ENCODE results near the gene FALEC. TPM values are rescaled to one million over a fixed set of nuclear protein-coding genes. Genes with fewer than 3 reads are reported as not detected.

FALEC gene
- polyA plus RNA-seq, 2 of the 4 experiments (the other 2 are of a cell fraction) = 0.36 to 0.80 TPM

DNA sequence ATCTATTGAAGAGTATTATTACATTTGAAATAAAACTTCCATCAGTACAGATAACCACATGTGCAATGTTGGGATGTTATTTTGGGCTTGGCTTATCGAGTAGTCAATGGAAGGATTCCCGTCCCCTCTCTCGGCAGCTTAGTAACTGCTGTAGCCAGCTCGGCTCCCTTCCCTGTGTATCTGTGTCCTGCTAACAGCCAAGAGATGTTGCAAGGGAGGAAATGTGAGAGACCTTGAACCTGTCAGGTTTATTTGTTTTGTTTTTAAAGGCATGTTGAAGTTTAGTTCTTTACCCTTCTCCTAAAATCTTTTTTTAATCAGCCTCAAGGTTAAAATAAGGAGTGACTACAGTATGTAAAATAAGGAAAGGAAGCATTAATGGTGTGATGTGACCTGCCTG, 41.9 kb upstream of the FALEC start:
- FAIRE-seq = no peak
- no peak overlapping the region for H3K4me2 ChIP-seq
- no peaks in the 10 kb centered on the region for H3K9me3 ChIP-seq
- no peak for ATAC-seq
- no peak overlapping the region for H3K4me3 ChIP-seq
- no peak for TF ChIP-seq MAZ (IDR thresholded peaks at IDR 0.05; ENCODE audit: borderline replicate concordance, low read depth, low read length)
- TF ChIP-seq FOSB (CRISPR knock-in tag; IDR thresholded peaks at IDR 0.05) = no peak
- TF ChIP-seq MYC (IDR thresholded peaks at IDR 0.05; ENCODE audit: borderline replicate concordance, low read length) = no peak
- no peak for TF ChIP-seq NR3C1 (IDR thresholded peaks at IDR 0.05)
- TF ChIP-seq TFCP2L1 (CRISPR knock-in tag; IDR thresholded peaks at IDR 0.05) = no peak
- TF ChIP-seq CHD4 (IDR thresholded peaks at IDR 0.05; ENCODE audit: borderline replicate concordance) = no peak
- TF ChIP-seq, protein P1, sequence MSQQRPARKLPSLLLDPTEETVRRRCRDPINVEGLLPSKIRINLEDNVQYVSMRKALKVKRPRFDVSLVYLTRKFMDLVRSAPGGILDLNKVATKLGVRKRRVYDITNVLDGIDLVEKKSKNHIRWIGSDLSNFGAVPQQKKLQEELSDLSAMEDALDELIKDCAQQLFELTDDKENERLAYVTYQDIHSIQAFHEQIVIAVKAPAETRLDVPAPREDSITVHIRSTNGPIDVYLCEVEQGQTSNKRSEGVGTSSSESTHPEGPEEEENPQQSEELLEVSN (IDR thresholded peaks at IDR 0.05; ENCODE audit: borderline replicate concordance, low read depth) = no peak
- WGBS (ENCODE audit: missing lambda C conversion rate) = 81% methylated on average over 4 of the region's 4 CpGs
- no peak for DNase-seq (ENCODE audit: low read depth in 1 of 2, low spot score in 1 of 2)
- ChIA-PET POLR2A (interaction anchor here (0.5 kb wide), 1 partner anchor 43 kb away, joined by 3 read pairs; no protein-coding TSS in a partner anchor), CTCF (interaction anchor here (0.8 kb wide), 1 partner anchor 9 kb away, joined by 3 read pairs; no protein-coding TSS in a partner anchor)
- H3K4me1 ChIP-seq = peaks cover 13% of the 10 kb centered on the region; the same call in 2 of the 3 replicates
- no peak overlapping the region for H3K27ac ChIP-seq

DNA sequence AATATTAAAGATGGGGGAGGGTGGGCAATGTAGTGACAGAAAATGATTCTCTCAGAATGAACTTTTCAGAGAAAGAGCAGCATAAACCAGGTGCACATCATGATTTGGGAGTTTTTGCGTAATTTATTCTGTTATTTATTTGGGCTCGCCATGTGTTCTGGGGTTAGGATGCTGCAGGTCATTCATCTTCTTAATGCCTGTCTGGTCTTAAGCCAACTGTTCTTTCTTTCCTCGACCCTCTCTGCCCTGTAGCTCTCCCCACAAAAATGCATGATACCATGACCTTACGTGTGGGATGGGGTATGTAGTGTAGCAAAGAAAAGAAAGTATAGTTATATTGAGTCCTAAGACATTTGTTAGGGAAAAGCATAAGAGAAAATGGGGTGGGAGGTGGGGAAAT, 40.7 kb upstream of the FALEC start:
- POLR2A ChIA-PET = interaction anchor here (0.6 kb wide), 1 partner anchor 79 kb away, joined by 6 read pairs; no protein-coding TSS in a partner anchor
- ATAC-seq (no peak), FAIRE-seq (no peak), DNase-seq (ENCODE audit: low read depth in 1 of 2, low spot score in 1 of 2) (no peak)
- no peak for TF ChIP-seq CHD2 (IDR thresholded peaks at IDR 0.05; ENCODE audit: low read length, partially characterized antibody)
- TF ChIP-seq, protein P1 (IDR thresholded peaks at IDR 0.05; ENCODE audit: borderline replicate concordance, low read depth) = no peak
- no peak for TF ChIP-seq POLR2AphosphoS2 (conservative IDR thresholded peaks at IDR 0.05; ENCODE audit: low read length)
- no peak for TF ChIP-seq GATA3 (IDR thresholded peaks at IDR 0.05; ENCODE audit: borderline replicate concordance)
- TF ChIP-seq, protein P2, sequence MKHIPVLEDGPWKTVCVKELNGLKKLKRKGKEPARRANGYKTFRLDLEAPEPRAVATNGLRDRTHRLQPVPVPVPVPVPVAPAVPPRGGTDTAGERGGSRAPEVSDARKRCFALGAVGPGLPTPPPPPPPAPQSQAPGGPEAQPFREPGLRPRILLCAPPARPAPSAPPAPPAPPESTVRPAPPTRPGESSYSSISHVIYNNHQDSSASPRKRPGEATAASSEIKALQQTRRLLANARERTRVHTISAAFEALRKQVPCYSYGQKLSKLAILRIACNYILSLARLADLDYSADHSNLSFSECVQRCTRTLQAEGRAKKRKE (CRISPR knock-in tag; IDR thresholded peaks at IDR 0.05; ENCODE audit: low read depth) = no peak
- TF ChIP-seq JUN (IDR thresholded peaks at IDR 0.05) = no peak
- no peak for TF ChIP-seq MAZ (IDR thresholded peaks at IDR 0.05; ENCODE audit: borderline replicate concordance, low read depth, low read length)
- no peak for TF ChIP-seq SMC3 (IDR thresholded peaks at IDR 0.05)
- TF ChIP-seq SREBF2 (IDR thresholded peaks at IDR 0.05) = no peak
- no peak for TF ChIP-seq NFE2L2 (conservative IDR thresholded peaks at IDR 0.05; ENCODE audit: low read length)
- no peak for TF ChIP-seq JUNB (IDR thresholded peaks at IDR 0.05)
- no peak for TF ChIP-seq MAX (IDR thresholded peaks at IDR 0.05)
- no peak for TF ChIP-seq TP53 (CRISPR knock-in tag; IDR thresholded peaks at IDR 0.05)
- 55% methylated on average over 4 of the region's 4 CpGs for WGBS (ENCODE audit: missing lambda C conversion rate)
- H3K9me3 ChIP-seq = no peaks in the 10 kb centered on the region
- no peak overlapping the region for H3K4me3 ChIP-seq
- peaks cover 13% of the 10 kb centered on the region; the same call in 2 of the 3 replicates for H3K4me1 ChIP-seq
- CTCF ChIA-PET = interaction anchor here (0.6 to 1.0 kb wide), 2 partner anchors 27 to 51 kb away, joined by 3 to 4 read pairs; no protein-coding TSS in a partner anchor
- no peak overlapping the region for H3K27ac ChIP-seq
- H3K4me2 ChIP-seq = no peak overlapping the region

- ATAC-seq (no peak), DNase-seq (ENCODE audit: low read depth in 1 of 2, low spot score in 1 of 2) (no peak), FAIRE-seq (no peak)
- H3K27ac ChIP-seq = no peak overlapping the region
- TF ChIP-seq, protein P3, sequence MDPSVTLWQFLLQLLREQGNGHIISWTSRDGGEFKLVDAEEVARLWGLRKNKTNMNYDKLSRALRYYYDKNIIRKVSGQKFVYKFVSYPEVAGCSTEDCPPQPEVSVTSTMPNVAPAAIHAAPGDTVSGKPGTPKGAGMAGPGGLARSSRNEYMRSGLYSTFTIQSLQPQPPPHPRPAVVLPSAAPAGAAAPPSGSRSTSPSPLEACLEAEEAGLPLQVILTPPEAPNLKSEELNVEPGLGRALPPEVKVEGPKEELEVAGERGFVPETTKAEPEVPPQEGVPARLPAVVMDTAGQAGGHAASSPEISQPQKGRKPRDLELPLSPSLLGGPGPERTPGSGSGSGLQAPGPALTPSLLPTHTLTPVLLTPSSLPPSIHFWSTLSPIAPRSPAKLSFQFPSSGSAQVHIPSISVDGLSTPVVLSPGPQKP (IDR thresholded peaks at IDR 0.05; ENCODE audit: low read depth, low read length) = no peak
- TF ChIP-seq KDM5A (IDR thresholded peaks at IDR 0.05) = no peak
- WGBS (ENCODE audit: missing lambda C conversion rate) = 85% methylated on average over 3 of the region's 3 CpGs
- ChIA-PET POLR2A (no interaction called here), CTCF (interaction anchor here (1.7 kb wide), 1 partner anchor 84 kb away, joined by 4 read pairs; no protein-coding TSS in a partner anchor)
- peaks cover 13% of the 10 kb centered on the region; the same call in 2 of the 3 replicates for H3K4me1 ChIP-seq
- H3K4me2 ChIP-seq = no peak overlapping the region
- H3K9me3 ChIP-seq = no peaks in the 10 kb centered on the region
- no peak overlapping the region for H3K4me3 ChIP-seq
These were observed 38.8 kb upstream of the FALEC start for GRCh38 chr1:150476754-150477153.
